GM12892 (cell line): ENCODE measurements around the gene ERGIC2.

Experiments
- DNase-seq: peaks from one replicate; pipeline ENCODE4 v3.0.0; 2011; ENCODE audit not compliant: insufficient read length
- FAIRE-seq: peaks from 2 replicates; lab custom pipeline; 2011; peaks lifted over from hg19 to GRCh38; lab: Jason Lieb, UNC
- POLR2A ChIP-seq: IDR thresholded peaks from 2 replicates; pipeline ENCODE4 v1.6.1; 2011; ENCODE audit warnings: low read depth, low read length, control low read depth
- POLR2AphosphoS5 ChIP-seq: IDR thresholded peaks from 2 replicates; pipeline ENCODE4 v1.6.1; 2011; ENCODE audit warnings: low read depth, low read length, control low read depth
- TAF1 ChIP-seq: IDR thresholded peaks from 2 replicates; pipeline ENCODE4 v1.6.1; 2011; ENCODE audit warnings: low read depth, mild to moderate bottlenecking, control low read depth, low read length, borderline replicate concordance

The ERGIC2 gene

DNA sequence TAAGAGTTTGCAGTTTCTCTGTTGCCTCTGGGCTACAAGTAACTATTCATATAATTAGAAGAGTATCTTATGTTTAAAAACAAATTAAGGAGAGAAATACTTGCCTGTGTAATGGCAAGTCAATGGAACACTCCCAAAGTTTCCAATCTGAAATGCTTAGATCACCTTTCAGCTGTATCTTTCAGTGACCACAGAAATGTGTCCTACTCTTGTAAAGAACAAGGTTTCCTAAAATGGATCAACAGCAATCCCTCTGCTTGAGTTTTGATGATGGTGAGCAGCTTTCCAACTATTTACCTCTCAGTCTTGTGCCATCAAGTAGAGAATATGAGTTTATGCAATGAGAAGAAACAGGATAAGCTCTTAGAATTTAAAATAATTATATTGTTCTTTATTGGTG lies 92.9 kb downstream of the ERGIC2 start:
- FAIRE-seq, result no peak
- TF ChIP-seq TAF1 (no peak), POLR2AphosphoS5 (no peak), POLR2A (no peak)
- no peak for DNase-seq

DNA sequence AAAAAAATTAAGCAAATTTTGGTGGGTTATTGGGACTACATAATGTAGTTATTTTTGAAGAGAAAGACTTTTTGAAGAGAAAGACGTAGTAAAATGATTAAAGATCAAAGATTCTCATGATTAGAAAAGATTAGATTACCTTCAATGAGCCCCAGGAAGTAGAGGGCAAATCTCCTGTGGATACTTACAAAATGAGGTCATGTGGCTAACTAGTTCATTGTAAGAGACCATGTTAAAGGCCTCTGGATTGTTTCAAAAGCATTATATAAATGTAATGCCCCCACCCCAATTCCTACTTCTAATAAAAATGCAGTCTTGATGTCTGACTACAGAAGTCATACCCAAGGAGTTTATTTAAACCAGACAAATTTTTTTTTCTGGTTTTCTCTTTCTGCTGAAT lies 93.3 kb downstream of the ERGIC2 start:
- FAIRE-seq, result no peak
- DNase-seq, result no peak
- no peak for TF ChIP-seq POLR2A
